DOHH2 (cell line): ENCODE data around the gene SERPINA5.

Source experiments
- CTCF ChIP-seq: fragments of 200-600 bp; sonication (generic); IDR thresholded peaks from one replicate; pipeline ENCODE4 v1.5.1; 2014; ENCODE audit warnings: antibody characterized with exemption, mild to moderate bottlenecking, low read depth, low read length; ENCODE audit not compliant: poor library complexity, severe bottlenecking
- EZH2phosphoT487 ChIP-seq: fragments of 200-600 bp; sonication (generic); IDR thresholded peaks from 2 replicates; pipeline ENCODE4 v1.6.1; 2017; ENCODE audit warnings: borderline replicate concordance, mild to moderate bottlenecking, antibody characterized with exemption, low read length, moderate library complexity, mixed read lengths

GRCh38 chr14:94617988-94618822 lies 37.0 kb downstream of the SERPINA5 start:
- TF ChIP-seq CTCF = no peak
- no peak for TF ChIP-seq EZH2phosphoT487
